Stimulated activated CD4-positive, alpha-beta T cell treated with anti-CD3 and anti-CD28 coated beads, Interleukin-2, amount 100 ng/mL, for 24 hours (primary cell): Measurements from ENCODE around the gene ADCY1.
A peak's percentile ranks its signal among the peaks of the same experiment; 100 is the strongest.

ENCODE experiments used
- DNase-seq, 2 donors: peaks; one replicate each; pipeline ENCODE4 v3.0.0-alpha.2; 2020

ADCY1 gene

GRCh38 chr7:45653209-45653907, 79.2 kb downstream of the ADCY1 start:
- DNase-seq: no peak

- DNase-seq: no peak
These were observed 80.2 kb downstream of the ADCY1 start for GRCh38 chr7:45654341-45654740.

GRCh38 chr7:45655539-45655938, 81.4 kb downstream of the ADCY1 start:
- DNase-seq: no peak

- DNase-seq: no peak
These were observed 82.3 kb downstream of the ADCY1 start for GRCh38 chr7:45656431-45656830.

GRCh38 chr7:45657136-45657889, 83.1 kb downstream of the ADCY1 start:
- DNase-seq: no peak

- DNase-seq: no peak
These were observed 83.9 kb downstream of the ADCY1 start for GRCh38 chr7:45657890-45658715.

GRCh38 chr7:45658716-45659495, 84.7 kb downstream of the ADCY1 start:
- DNase-seq: no peak

GRCh38 chr7:45659496-45660139, 85.5 kb downstream of the ADCY1 start:
- no peak for DNase-seq

- DNase-seq: no peak
These were observed 86.2 kb downstream of the ADCY1 start for GRCh38 chr7:45660201-45660900.

GRCh38 chr7:45660901-45661211, 86.7 kb downstream of the ADCY1 start:
- DNase-seq: no peak

- peak in 1 of 2 donors; percentile 1 for DNase-seq
These were observed 87.3 kb downstream of the ADCY1 start for GRCh38 chr7:45661302-45661995.

- peak in 1 of 2 donors; percentile 0 for DNase-seq
These were observed 87.8 kb downstream of the ADCY1 start for GRCh38 chr7:45662018-45662417.

- peak in 1 of 2 donors; percentile 1 for DNase-seq
These were observed 88.5 kb downstream of the ADCY1 start for GRCh38 chr7:45662540-45663166.

GRCh38 chr7:45663167-45663921, 89.2 kb downstream of the ADCY1 start:
- DNase-seq: peak; percentile 15 to 40

GRCh38 chr7:45663965-45664633, 89.9 kb downstream of the ADCY1 start:
- DNase-seq: peak in 1 of 2 donors; percentile 4

GRCh38 chr7:45665172-45665571, 91.0 kb downstream of the ADCY1 start:
- peak in 1 of 2 donors; percentile 4 for DNase-seq

- DNase-seq: peak in 1 of 2 donors; percentile 5
These were observed 96.1 kb downstream of the ADCY1 start for GRCh38 chr7:45670227-45670626.

GRCh38 chr7:45670717-45671116, 96.5 kb downstream of the ADCY1 start:
- peak in 1 of 2 donors; percentile 13 for DNase-seq

- peak in 1 of 2 donors; percentile 7 for DNase-seq
These were observed 103.2 kb downstream of the ADCY1 start for GRCh38 chr7:45677311-45677900.
